Suprapubic skin (tissue), 4 donors: ENCODE data around the gene GOLGA6L2.

Source experiments
- CTCF ChIP-seq, 2 donors: fragments of 200-600 bp in 1 of 2; fragments of 450-650 bp in 1 of 2; sonication (generic) in 1 of 2; IDR thresholded peaks; one replicate each; pipeline ENCODE4 v1.5.1; 2016 to 2019; ENCODE audit warnings: antibody characterized with exemption in 2 of 2, mild to moderate bottlenecking in 1 of 2, moderate library complexity in 1 of 2
- EP300 ChIP-seq: sonication (generic); formaldehyde crosslinking; IDR thresholded peaks from one replicate; pipeline ENCODE4 v1.6.1; 2017; ENCODE audit warnings: antibody characterized with exemption
- POLR2A ChIP-seq, 2 donors: fragments of 450-650 bp; IDR thresholded peaks; one replicate each; pipeline ENCODE4 v1.6.1; 2017; ENCODE audit warnings: antibody characterized with exemption in 2 of 2, mild to moderate bottlenecking in 2 of 2, moderate library complexity in 2 of 2
- POLR2AphosphoS5 ChIP-seq, 3 donors: sonication (generic); formaldehyde crosslinking; IDR thresholded peaks; one replicate each; pipeline ENCODE4 v1.6.1; 2017; ENCODE audit warnings: antibody characterized with exemption in 3 of 3

GRCh38 chr15:23482228-23482627 is 35.2 kb upstream of the GOLGA6L2 start:
- TF ChIP-seq POLR2AphosphoS5 (IDR thresholded peaks at IDR 0.05) (no peak), CTCF (IDR thresholded peaks at IDR 0.05) (no peak), POLR2A (IDR thresholded peaks at IDR 0.05) (no peak), EP300 (no peak)
